Kidney (tissue), 14 donors: Measurements from ENCODE around the gene PRAF2. TPM values are rescaled to one million over a fixed set of nuclear protein-coding genes. Genes with fewer than 3 reads are reported as not detected.

Experiments
- DNase-seq, 5 donors: peaks; one replicate each; pipeline ENCODE4 v3.0.0-alpha.2; 2013 to 2020
- FAIRE-seq: peaks from 2 replicates; lab custom pipeline; 2012; peaks lifted over from hg19 to GRCh38; lab: Jason Lieb, UNC
- H3K27ac ChIP-seq, 2 donors: one replicate each; pipeline ENCODE4 v1.7.0; 2013; ENCODE audit warnings: low read depth in 2 of 2, low read length in 2 of 2, inconsistent platforms in 1 of 2
- H3K27me3 ChIP-seq: one replicate; pipeline ENCODE4 v1.7.1; 2013; ENCODE audit warnings: low read length, inconsistent platforms; ENCODE audit not compliant: control insufficient read depth, insufficient read depth
- H3K36me3 ChIP-seq, 3 donors: one replicate each; pipeline versions ENCODE4 v1.7.0 to v1.7.1; 2013; ENCODE audit warnings: low read length in 3 of 3, control low read depth in 1 of 3, inconsistent platforms in 1 of 3; ENCODE audit not compliant: insufficient read depth in 3 of 3, control insufficient read depth in 2 of 3
- H3K4me1 ChIP-seq, 3 donors: one replicate each; pipeline versions ENCODE4 v1.7.0 to v1.7.1; 2013; ENCODE audit warnings: low read length in 3 of 3, inconsistent platforms in 1 of 3, low read depth in 1 of 3; ENCODE audit not compliant: control insufficient read depth in 2 of 3, insufficient read depth in 2 of 3
- H3K4me3 ChIP-seq, 3 donors: one replicate each; pipeline versions ENCODE4 v1.7.0 to v1.8.1; 2013; ENCODE audit warnings: low read length in 3 of 3, control low read depth in 1 of 3, inconsistent platforms in 1 of 3
- H3K9ac ChIP-seq, 3 donors: one replicate each; pipeline versions ENCODE4 v1.7.0 to v1.7.1; 2013; ENCODE audit warnings: low read length in 3 of 3, control low read depth in 1 of 3, inconsistent platforms in 1 of 3
- H3K9me3 ChIP-seq, 3 donors: one replicate each; pipeline versions ENCODE4 v1.7.0 to v1.7.1; 2013; ENCODE audit warnings: low read length in 3 of 3, control low read depth in 1 of 3, inconsistent platforms in 1 of 3; ENCODE audit not compliant: control insufficient read depth in 2 of 3, insufficient read depth in 1 of 3
- intact Hi-C: fragments of 100-400 bp; cut with DNase I; formaldehyde crosslinking; loops from one replicate; pipeline ENCODE4 v1.11.1; 2022
- polyA plus RNA-seq: library from polyadenylated mRNA; stranded (reverse); fragments of 350-450 nt; fragmentation: Illumina TruSeq; extraction: RNeasy Lipid Tissue Mini Kit (QIAGEN cat#74804); gene quantifications from one replicate; pipeline ENCODE4 v1.2.3, GENCODE V29; 2014; ENCODE audit warnings: low read depth, low replicate concordance; ENCODE audit not compliant: insufficient read depth
- total RNA-seq: library from RNA; stranded (reverse); fragmentation: NEBNext Ultra II Directional; extraction: Animal tissue kit (Norgen Biotek cat#: 25700); gene quantifications from one replicate; pipeline ENCODE4 v1.2.1, GENCODE V29; 2021
- TF ChIP-seq, protein P1 (sequence below): IDR thresholded peaks from 3 replicates; pipeline ENCODE4 v1.5.1; 2012; ENCODE audit warnings: mild to moderate bottlenecking, moderate library complexity, borderline replicate concordance; ENCODE audit not compliant: insufficient read depth; ENCODE audit errors: extremely low read depth
- donor health status: control.
- donor health status: control.
- donor health status: control.
- donor health status: control.
- donor health status: control.
- donor health status: DM: yes; HTN: yes; CAD: no.
- donor health status: Normal renal cell carcinoma (clear cell type).

PRAF2 gene
- total and polyA plus RNA-seq, 2 donors from 2014 or later = 24.0 to 47.9 TPM

- no peak for FAIRE-seq
- peaks cover 0 to 2% (median 0%) of the 10 kb centered on the region in 3 donors for H3K4me1 ChIP-seq
- intact Hi-C loops = no loop called here
- H3K36me3 ChIP-seq = no peaks in the 10 kb centered on the region
- H3K27ac ChIP-seq = peak overlapping the region; percentile 69 to 83
- H3K9ac ChIP-seq = peak overlapping the region in 2 of 3 donors; percentile 30 to 46
- H3K27me3 ChIP-seq = no peaks in the 10 kb centered on the region
- DNase-seq = no peak
- H3K4me3 ChIP-seq = peak overlapping the region; percentile 45 to 60 (median 56)
- H3K9me3 ChIP-seq = no peaks in the 10 kb centered on the region
- TF ChIP-seq, protein P1, sequence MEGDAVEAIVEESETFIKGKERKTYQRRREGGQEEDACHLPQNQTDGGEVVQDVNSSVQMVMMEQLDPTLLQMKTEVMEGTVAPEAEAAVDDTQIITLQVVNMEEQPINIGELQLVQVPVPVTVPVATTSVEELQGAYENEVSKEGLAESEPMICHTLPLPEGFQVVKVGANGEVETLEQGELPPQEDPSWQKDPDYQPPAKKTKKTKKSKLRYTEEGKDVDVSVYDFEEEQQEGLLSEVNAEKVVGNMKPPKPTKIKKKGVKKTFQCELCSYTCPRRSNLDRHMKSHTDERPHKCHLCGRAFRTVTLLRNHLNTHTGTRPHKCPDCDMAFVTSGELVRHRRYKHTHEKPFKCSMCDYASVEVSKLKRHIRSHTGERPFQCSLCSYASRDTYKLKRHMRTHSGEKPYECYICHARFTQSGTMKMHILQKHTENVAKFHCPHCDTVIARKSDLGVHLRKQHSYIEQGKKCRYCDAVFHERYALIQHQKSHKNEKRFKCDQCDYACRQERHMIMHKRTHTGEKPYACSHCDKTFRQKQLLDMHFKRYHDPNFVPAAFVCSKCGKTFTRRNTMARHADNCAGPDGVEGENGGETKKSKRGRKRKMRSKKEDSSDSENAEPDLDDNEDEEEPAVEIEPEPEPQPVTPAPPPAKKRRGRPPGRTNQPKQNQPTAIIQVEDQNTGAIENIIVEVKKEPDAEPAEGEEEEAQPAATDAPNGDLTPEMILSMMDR = no peak
Measured at GRCh38 chrX:49054073-49054762, 19.6 kb downstream of the PRAF2 start.

- peak overlapping the region; percentile 69 to 83 for H3K27ac ChIP-seq
- TF ChIP-seq, protein P1 = no peak
- intact Hi-C loops = no loop called here
- FAIRE-seq = no peak
- H3K9ac ChIP-seq = peak overlapping the region in 2 of 3 donors; percentile 30 to 46
- H3K4me3 ChIP-seq = peak overlapping the region; percentile 45 to 60 (median 56)
- H3K9me3 ChIP-seq = no peaks in the 10 kb centered on the region
- H3K27me3 ChIP-seq = no peaks in the 10 kb centered on the region
- H3K36me3 ChIP-seq = no peaks in the 10 kb centered on the region
- peaks cover 0 to 2% (median 0%) of the 10 kb centered on the region in 3 donors for H3K4me1 ChIP-seq
- DNase-seq = peak; percentile 82 to 92 (median 88)
Measured at GRCh38 chrX:49053223-49054072, 20.4 kb downstream of the PRAF2 start.

DNA sequence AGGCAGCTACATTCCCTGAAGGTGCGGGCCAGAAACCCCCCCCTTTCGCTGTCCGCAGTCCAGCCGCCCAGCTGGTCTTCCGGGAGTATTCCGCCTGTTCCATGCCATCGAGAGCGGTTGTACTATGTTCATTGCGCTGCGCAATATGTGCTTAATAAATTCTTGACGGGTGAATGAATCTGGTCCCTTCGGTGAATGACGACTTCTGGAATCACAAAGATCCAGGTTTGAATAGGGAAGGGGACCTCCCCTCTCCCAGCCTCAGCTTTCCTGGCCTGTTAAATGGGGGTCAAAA, 29.9 kb downstream of the PRAF2 start:
- H3K36me3 ChIP-seq = peaks cover 0 to 2% (median 0%) of the 10 kb centered on the region in 3 donors
- H3K9me3 ChIP-seq = no peaks in the 10 kb centered on the region
- TF ChIP-seq, protein P1 = no peak
- peak overlapping the region in 1 of 3 donors; percentile 51 for H3K9ac ChIP-seq
- H3K4me3 ChIP-seq = peak overlapping the region; percentile 6 to 54 (median 38)
- peaks cover 0 to 8% (median 0%) of the 10 kb centered on the region in 3 donors for H3K4me1 ChIP-seq
- peak overlapping the region; percentile 69 to 74 for H3K27ac ChIP-seq
- intact Hi-C loops = no loop called here
- DNase-seq = no peak
- FAIRE-seq = no peak
- H3K27me3 ChIP-seq = no peaks in the 10 kb centered on the region
